ENCODE data around the gene SYMPK.

Gene SYMPK

GRCh38 chr19:45902651-45903625 is 40.0 kb upstream of the SYMPK start (continued):
- TF ChIP-seq ZNF544 (tag by site-specific recombination; IDR thresholded peaks at IDR 0.05) (no peak), SALL2 (tag by site-specific recombination; IDR thresholded peaks at IDR 0.05; ENCODE audit: borderline replicate concordance) (no peak)

DNA sequence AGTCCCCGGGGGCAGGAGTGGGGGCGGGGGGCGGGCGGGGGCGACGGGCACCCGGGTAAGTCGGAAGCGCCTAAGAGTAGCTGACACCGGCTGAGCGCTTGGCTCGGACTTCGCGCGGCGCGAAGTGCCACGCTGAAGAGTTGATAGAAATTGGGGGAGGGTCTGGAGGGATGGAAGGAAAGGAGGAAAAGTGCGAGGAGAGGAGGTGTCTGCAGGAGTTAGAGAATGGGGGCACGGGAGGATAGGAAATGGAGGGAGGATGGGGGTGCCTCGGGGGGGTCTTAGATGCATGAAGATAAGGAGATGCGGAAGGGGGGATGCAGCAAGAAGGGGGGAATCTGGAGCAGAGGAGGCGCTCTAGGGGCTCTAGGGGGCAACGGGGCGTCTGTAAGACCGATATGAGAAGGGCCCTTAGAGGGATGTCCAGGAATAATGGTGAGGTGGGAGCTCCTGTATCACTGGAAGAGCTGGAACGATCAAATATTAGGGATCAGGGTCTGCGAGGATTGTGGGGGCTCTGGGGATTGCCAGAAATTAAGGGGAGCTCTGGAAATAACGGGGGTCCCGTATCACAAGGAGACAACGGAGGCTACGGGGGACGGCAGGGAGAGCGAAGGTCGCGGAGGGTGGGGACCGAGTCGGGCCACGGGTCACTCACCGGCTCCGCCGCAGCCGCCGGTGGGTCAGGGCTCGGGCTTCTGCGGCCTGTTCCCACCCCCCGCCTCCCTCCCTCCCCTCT is 39.1 kb upstream of the SYMPK start, which contains the start of gene MYPOP:
Gene MYPOP, minus strand, starts transcription at position 702 of the 739 bp plus-strand sequence. CDS start 840 bp downstream, outside the sequence.
- ChIA-PET CTCF (interaction anchor here (0.6 to 3.4 kb wide), 12 partner anchors 10 to 715 kb away, joined by 3 to 25 read pairs (median 4); partner anchors contain the start of genes FOXA3 and IRF2BP1), POLR2A (interaction anchor here (0.6 to 3.4 kb wide), 21 partner anchors 9 to 811 kb away, joined by 3 to 46 read pairs (median 4); partner anchors contain the start of genes CCDC61, FBXO46, FOXA3 and IRF2BP1)
- Histone ChIP-seq H3K4me1 (ENCODE audit: control insufficient read depth, insufficient read depth, low read length) (peaks cover 9% of the 10 kb centered on the region; the same call in 1 of the 2 replicates), H3K36me3 (ENCODE audit: control insufficient read depth in 2 of 2, insufficient read depth in 1 of 2, low read length in 2 of 2) (peaks cover 27 to 35% of the 10 kb centered on the region in 2 experiments; a peak in 2 of 3 replicates), H3K27ac (ENCODE audit: extremely low read depth, low read depth, low read length) (peak within 1 kb of the TSS; percentile 64), H3K4me3 (ENCODE audit: low read depth, low read length) (peak within 1 kb of the TSS; percentile 75), H3K9me3 (ENCODE audit: control insufficient read depth, insufficient read depth, low read depth, low read length) (no peaks in the 10 kb centered on the region)
- TF ChIP-seq GFI1B (tag by site-specific recombination; IDR thresholded peaks at IDR 0.05) (no peak), ZNF24 (tag by site-specific recombination; IDR thresholded peaks at IDR 0.05) (no peak), ZNF157 (tag by site-specific recombination; IDR thresholded peaks at IDR 0.05) (0 out of 2 replicates have a peak, but pooled peaks have one; percentile 31), KLF9 (tag by site-specific recombination; IDR thresholded peaks at IDR 0.05; ENCODE audit: low read depth) (peak; percentile 46), ZNF501 (tag by site-specific recombination; IDR thresholded peaks at IDR 0.05) (0 out of 2 replicates have a peak, but pooled peaks have one; percentile 31), ZNF768 (tag by site-specific recombination; IDR thresholded peaks at IDR 0.05) (no peak), SCRT2 (tag by site-specific recombination; IDR thresholded peaks at IDR 0.05) (no peak), ZNF843 (tag by site-specific recombination; IDR thresholded peaks at IDR 0.05) (no peak), BCL11A (tag by site-specific recombination; IDR thresholded peaks at IDR 0.05; ENCODE audit: low read depth) (no peak), BCL11B (tag by site-specific recombination; IDR thresholded peaks at IDR 0.05; ENCODE audit: low read depth) (peak; percentile 59; the same call in 1 of the 2 replicates), ZNF211 (tag by site-specific recombination; IDR thresholded peaks at IDR 0.05; ENCODE audit: low read depth) (no peak), TRIM28 (IDR thresholded peaks at IDR 0.05; ENCODE audit: borderline replicate concordance, low read length) (no peak), ZNF76 (tag by site-specific recombination; IDR thresholded peaks at IDR 0.05; ENCODE audit: borderline replicate concordance, low read depth) (no peak), ZSCAN23 (tag by site-specific recombination; IDR thresholded peaks at IDR 0.05) (no peak), ZNF544 (tag by site-specific recombination; IDR thresholded peaks at IDR 0.05) (no peak), ZNF624 (tag by site-specific recombination; IDR thresholded peaks at IDR 0.05) (no peak), ZNF626 (tag by site-specific recombination; IDR thresholded peaks at IDR 0.05) (no peak), ZBTB49 (tag by site-specific recombination; IDR thresholded peaks at IDR 0.05; ENCODE audit: low read depth) (no peak), ZNF175 (tag by site-specific recombination; IDR thresholded peaks at IDR 0.05) (no peak)
- TF ChIP-seq, protein P1, sequence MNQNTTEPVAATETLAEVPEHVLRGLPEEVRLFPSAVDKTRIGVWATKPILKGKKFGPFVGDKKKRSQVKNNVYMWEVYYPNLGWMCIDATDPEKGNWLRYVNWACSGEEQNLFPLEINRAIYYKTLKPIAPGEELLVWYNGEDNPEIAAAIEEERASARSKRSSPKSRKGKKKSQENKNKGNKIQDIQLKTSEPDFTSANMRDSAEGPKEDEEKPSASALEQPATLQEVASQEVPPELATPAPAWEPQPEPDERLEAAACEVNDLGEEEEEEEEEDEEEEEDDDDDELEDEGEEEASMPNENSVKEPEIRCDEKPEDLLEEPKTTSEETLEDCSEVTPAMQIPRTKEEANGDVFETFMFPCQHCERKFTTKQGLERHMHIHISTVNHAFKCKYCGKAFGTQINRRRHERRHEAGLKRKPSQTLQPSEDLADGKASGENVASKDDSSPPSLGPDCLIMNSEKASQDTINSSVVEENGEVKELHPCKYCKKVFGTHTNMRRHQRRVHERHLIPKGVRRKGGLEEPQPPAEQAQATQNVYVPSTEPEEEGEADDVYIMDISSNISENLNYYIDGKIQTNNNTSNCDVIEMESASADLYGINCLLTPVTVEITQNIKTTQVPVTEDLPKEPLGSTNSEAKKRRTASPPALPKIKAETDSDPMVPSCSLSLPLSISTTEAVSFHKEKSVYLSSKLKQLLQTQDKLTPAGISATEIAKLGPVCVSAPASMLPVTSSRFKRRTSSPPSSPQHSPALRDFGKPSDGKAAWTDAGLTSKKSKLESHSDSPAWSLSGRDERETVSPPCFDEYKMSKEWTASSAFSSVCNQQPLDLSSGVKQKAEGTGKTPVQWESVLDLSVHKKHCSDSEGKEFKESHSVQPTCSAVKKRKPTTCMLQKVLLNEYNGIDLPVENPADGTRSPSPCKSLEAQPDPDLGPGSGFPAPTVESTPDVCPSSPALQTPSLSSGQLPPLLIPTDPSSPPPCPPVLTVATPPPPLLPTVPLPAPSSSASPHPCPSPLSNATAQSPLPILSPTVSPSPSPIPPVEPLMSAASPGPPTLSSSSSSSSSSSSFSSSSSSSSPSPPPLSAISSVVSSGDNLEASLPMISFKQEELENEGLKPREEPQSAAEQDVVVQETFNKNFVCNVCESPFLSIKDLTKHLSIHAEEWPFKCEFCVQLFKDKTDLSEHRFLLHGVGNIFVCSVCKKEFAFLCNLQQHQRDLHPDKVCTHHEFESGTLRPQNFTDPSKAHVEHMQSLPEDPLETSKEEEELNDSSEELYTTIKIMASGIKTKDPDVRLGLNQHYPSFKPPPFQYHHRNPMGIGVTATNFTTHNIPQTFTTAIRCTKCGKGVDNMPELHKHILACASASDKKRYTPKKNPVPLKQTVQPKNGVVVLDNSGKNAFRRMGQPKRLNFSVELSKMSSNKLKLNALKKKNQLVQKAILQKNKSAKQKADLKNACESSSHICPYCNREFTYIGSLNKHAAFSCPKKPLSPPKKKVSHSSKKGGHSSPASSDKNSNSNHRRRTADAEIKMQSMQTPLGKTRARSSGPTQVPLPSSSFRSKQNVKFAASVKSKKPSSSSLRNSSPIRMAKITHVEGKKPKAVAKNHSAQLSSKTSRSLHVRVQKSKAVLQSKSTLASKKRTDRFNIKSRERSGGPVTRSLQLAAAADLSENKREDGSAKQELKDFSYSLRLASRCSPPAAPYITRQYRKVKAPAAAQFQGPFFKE (tag by site-specific recombination; IDR thresholded peaks at IDR 0.05; ENCODE audit: borderline replicate concordance) = no peak
- TF ChIP-seq, protein P2, sequence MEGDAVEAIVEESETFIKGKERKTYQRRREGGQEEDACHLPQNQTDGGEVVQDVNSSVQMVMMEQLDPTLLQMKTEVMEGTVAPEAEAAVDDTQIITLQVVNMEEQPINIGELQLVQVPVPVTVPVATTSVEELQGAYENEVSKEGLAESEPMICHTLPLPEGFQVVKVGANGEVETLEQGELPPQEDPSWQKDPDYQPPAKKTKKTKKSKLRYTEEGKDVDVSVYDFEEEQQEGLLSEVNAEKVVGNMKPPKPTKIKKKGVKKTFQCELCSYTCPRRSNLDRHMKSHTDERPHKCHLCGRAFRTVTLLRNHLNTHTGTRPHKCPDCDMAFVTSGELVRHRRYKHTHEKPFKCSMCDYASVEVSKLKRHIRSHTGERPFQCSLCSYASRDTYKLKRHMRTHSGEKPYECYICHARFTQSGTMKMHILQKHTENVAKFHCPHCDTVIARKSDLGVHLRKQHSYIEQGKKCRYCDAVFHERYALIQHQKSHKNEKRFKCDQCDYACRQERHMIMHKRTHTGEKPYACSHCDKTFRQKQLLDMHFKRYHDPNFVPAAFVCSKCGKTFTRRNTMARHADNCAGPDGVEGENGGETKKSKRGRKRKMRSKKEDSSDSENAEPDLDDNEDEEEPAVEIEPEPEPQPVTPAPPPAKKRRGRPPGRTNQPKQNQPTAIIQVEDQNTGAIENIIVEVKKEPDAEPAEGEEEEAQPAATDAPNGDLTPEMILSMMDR (tag by site-specific recombination; IDR thresholded peaks at IDR 0.05) = peak; percentile 39

Data from HEK293 (cell line).